ENCODE results near the gene SNX5.
A peak's percentile ranks its signal among the peaks of the same experiment; 100 is the strongest.
"Not testable (repeated sequence)": the region's sequence is repeated elsewhere in the genome, so short reads cannot be mapped to it uniquely, and the experiment has no call there.

The SNX5 gene

DNA sequence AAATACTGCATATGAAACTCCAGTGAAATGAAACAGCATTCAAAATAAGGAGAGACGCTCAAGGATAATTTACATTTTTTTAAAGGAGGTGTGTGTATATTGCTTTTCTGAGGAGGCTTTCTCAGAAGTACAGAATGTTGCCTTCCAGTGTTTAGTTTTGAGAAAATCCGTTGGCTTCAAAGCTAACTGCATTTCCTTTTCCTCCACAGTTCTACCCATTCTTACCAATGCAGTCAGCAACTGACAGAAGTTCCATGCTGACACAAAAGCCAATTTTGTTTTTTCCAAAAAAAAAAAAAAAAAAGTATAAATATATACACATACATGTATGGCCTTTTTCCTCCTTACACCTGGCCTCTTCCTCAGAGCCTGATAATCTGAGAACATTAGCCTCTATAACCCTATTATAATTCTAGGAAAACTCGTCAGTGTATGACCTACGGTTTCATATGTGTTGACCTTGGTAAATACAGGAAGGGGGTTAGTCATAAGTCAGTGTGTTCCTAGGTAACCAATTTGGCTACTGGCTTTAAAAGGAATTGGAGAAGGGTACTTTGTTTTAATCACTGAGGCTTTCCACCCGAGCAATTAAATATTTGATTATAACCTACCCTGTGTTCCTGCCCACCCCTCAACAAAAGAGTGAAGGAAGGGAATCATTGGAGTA, 24.4 kb upstream of the SNX5 start:
- DNase-seq = no peak

DNA sequence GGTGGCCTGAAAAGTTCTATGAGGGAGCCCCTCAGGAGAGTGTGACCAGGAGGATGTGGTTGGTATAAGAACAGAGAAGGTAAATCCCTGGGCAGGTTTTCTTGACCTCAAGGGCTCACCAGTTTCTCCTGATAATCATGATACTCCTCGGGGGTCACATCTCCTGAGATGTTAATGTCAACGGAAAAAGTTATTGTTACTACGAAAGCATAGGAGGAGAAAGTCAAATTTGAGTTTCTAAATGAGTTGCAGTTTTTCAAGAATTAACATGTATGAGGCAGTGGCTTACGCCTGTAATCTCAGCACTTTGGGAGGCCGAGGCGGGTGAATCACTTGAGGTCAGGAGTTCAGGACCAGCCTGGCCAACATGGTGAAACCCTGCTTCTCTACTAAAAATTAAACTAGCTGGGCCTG, 23.6 kb upstream of the SNX5 start:
- DNase-seq = no peak

DNA sequence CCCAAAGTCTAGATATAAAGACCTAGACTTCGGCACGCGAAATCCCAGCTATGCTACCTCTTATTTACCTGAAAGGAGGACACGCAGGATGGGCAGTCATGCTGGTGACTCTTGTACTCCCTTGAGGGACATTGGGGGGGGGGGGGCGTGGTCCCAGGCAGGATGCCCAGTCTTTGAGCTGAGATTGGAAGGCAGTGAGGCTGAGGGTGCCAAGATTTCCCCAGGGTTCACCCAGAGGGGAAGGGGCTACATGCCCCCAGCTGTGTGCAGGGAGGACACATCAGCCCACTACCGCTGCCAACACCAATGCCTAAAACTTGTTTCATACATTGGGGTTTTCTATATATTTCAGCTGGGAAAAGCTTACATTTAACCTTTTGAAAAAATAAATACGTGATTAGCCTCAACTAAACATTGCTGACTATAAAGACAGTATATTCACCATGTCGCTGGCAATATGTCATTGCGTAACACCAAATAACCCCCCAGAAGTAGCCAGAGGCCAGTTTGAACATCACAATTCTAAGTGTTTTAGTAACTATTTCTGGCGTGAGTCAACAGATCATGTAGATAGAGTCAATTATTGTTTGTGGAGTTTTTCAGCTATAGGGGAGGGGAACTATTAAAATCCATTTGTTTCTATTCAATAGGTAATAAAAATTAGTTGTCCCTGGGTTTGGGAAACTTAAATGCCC, 21.8 kb upstream of the SNX5 start:
- no peak for DNase-seq

DNA sequence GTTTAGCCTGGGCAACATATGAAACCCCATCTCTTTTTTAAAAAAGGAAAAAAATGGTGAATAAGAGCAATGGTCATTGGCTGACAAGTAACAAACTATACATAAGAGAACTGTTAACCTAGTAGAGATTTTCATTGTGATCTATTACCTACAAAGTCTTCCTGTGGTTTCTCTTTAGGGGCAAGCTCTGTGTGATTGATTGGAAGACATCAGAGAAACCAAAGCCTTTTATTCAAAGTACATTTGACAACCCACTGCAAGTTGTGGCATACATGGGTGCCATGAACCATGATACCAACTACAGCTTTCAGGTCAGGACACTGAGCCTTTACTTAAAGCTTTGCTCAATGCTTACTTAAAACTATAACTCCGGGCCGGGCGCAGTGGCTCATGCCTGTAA, 19.4 kb upstream of the SNX5 start:
- no peak for DNase-seq

DNA sequence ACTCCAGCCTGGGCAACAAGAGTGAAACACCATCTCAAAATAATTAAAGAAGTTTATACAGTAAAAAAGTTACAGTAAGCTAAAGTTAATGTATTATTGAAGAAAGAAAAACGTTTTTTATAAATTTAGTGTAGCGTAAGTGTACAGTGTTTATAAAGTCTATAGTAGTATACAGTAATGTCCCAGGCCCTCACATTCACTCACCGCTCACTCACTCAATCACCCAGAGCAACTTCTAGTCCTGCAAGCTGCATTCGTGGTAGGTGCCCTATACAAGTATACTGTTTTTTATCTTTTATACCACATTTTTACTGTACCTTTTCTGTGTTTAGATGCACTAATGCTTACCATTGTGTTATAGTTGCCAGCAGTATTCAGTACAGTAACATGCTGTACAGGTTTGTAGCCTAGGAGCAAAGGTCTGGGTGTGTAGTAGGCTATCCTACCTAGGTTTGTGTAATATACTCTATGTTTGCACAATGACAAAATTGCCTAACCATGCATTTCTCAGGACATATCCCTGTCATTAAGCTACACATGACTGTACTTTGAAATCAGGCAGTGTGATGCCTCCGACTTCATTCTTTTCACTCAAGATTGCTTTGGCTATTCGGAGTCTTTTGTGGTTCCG, 16.9 kb upstream of the SNX5 start:
- no peak for DNase-seq

DNA sequence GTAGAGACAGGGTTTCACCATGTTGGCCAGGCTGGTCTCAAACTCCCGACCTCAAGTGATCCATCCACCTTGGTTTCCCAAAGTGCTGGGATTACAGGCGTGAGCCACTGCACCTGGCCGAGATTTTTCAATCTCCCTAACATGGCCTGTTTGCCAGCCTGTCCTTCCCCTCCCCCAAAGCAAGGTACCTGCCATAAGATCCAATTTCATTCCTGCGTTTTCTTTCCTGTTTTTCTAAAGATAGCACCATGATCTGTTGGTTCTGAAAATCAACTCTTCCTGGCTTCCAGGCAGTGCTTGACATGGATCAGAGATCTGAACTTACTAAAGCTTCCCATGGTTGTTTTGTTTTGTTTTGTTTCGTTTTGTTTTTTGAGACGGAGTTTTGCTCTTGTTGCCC, 7.7 kb upstream of the SNX5 start:
- DNase-seq = no peak

DNA sequence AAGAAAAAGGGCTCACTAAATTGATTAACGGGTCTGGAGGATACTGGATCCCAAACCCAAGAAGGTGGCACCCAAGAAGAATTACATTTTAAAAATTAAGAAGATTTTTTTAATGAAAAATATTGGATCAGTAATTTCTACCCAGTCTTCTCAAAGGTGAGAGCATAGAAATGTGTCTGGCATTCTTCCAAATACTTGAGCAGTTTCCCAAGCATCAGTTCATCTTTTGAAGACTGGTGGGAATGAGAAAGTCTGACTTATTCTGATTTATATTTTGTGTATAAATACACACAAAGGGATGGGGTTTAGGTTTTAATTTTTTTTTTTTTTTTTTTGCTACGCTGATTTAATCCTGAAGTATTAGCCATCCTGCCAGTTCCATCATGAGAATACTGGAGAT, 3.5 kb upstream of the SNX5 start:
- DNase-seq = no peak

DNA sequence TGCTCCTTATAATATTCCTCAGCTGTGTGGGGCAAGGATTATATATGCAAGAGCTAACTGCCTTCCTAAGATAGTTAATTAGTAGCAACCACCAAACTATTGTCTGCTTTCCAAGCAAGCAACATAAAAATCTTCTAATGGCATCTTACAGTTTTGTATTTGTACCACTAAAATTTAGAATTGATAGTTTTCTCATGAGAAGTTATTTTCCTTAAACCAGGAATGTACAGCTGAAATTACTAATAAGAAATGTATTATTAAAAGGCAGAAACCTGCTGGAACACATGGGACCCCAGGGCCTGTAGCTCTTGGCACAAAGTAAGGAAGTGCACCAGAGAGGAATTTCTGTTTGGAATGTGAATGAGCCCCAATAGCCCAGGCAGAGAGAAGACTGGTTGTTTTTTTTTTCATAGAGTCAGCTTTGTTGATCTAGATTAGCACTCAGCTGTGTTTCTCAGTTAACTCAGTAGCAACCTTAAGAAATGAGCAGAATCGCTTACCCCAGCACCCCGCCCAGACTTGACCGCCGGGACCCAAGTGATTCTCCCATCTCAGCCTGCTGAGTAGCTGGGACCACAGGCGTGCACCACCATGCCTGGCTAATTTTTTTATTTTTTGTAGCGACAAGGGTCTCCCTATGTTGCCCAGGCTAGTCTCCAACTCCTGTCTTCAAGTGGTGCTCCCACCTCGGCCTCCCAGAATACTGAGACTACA, 2.9 kb upstream of the SNX5 start:
- no peak for DNase-seq

DNA sequence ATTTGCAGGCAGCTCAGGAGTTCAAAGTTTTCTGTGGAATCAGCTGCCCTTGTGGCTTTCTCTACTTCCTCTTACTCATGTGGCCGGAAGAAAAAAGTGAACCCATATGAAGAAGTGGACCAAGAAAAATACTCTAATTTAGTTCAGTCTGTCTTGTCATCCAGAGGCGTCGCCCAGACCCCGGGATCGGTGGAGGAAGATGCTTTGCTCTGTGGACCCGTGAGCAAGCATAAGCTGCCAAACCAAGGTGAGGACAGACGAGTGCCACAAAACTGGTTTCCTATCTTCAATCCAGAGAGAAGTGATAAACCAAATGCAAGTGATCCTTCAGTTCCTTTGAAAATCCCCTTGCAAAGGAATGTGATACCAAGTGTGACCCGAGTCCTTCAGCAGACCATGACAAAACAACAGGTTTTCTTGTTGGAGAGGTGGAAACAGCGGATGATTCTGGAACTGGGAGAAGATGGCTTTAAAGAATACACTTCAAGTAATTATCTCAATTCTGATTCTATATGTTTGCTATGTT, 1.4 kb upstream of the SNX5 start:
- no peak for DNase-seq

DNA sequence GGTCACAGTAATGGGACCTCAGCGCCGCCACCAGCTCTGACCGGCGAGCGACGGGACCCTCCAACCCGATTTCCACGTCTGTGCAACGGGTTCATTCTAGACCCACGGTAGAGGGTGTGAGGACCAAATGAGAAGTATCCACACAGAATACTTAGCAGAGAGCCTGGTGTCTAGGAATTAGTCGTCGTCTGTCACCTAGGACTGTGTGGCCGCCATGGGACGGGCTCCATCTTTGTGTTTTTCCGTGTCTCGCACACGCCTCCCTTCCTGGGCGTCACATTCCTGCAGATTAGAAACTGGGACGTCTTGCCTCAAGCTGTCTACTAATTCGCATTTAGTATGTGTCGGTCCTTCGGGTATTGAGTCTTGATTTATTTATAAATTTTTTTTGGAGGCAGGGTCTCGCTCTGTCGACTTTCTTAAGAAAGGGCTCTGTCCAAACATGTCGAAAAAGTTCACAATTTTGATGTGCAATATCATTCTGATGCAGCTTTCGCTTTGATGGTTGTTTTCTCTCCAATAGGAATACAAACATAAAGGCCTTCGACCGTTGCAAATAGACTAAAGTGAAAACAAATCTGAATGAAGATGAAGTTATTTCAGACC, 787 bp upstream of the SNX5 start:
- DNase-seq = peak; percentile 15

DNA sequence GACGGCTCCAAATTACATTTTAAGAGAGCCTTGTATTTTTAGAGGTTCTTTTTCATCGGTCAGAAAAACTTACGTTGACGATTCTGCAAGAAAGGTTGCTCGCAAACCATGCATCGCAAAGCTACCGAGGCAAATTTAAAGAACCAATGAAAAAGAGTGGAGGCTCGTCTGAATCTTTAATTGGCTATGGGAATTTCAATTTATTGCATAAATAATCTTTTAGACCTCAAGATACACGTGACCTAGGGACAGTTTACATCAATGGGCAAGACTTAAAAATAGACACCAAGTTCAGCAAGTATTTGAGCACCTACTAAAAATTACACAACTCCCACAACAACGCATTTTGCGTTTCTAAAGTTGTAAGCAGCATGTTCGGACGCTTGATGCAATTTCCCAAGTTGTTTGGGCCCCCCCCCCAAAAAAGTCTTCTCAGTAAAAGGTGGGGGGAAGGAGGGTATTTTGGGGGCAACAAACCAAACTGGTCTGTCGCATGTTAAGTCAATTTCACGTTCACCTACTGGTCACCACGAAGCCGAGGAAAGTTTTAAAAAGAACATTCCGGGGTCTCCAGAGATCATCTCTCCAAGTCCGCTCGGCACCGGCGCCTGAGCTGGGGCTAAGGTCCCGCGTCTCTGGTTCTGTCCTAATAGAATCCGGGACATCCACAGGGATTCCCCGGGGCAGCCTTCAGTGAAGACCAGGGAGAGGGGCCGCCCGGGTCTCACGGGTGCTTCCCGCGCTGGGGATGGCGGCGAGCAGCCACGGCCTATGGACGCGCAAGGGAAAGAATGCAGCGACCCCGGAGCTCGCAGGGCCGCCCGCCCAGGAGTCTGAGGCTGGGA, 851 bp downstream of the SNX5 start:
- DNase-seq = peak; percentile 2

DNA sequence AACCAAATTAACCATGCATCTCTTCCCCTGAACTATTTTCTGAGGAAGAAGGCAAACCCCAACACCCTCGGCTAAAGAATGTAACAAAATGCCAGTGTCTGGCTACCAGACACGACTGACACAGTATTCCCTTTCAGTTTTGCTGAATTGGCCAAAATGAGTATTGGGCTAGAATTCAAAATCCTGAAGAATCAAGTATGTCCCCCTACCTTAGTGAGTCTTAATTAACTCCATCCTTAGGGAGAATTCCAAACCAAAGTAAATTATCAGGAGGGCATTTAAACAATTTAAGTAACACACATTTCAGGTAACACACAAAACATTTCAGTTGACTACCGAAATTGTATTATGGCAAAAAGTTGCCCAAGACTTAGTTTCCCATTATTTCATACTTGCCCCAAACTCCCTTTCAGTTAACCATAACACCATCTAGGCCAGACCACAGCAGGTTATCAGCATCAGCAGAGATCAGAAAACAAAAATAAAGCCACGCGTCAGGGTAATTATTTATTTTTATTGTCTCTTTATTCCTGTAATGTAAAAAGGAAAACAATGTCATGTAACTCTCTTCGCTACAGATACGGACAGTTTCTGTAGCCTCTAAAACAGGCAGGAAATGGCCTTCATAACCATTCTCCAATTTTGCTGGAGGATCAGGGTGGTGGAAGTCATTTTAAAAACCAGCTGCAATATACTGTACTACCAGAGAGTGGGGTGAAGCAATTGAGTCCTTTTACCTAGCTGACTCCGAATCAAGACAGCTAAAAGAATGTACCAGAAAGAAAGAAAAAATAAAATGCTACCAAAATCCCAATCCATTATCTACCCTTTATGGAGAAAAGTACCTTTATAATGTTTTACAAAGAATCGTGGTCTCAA, 1.9 kb downstream of the SNX5 start:
- DNase-seq = peak; percentile 12

DNA sequence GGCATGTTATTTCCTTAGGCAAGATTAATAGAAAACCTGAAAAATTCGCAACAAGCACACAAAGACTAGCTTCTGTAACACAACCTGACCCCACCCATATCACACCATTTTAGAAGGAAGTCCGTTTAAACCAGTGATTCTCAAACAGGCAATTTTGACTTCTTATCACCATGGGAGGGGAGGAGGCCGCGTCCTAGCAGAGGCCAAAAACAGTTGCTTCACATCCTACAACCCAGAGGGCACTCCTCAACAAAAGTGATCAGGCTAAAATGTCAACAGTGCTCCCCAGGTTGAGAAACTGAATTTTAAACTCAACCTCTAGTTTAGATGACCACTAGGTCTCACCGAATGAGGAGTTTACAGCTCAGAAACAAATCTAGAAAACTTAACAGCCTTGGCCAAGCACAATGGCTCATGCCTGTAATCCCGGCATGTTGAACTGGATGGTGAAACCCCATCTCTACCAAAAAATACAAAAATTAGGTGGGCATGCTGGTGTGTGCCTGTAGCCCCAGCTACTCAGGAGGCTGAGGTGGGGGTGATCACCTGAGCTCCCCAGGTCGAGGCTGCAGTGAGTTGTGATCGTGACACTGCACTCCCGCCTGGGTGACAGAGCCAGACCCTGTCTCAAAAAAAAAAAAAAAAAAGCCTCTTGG, 3.4 kb downstream of the SNX5 start:
- DNase-seq = no peak

DNA sequence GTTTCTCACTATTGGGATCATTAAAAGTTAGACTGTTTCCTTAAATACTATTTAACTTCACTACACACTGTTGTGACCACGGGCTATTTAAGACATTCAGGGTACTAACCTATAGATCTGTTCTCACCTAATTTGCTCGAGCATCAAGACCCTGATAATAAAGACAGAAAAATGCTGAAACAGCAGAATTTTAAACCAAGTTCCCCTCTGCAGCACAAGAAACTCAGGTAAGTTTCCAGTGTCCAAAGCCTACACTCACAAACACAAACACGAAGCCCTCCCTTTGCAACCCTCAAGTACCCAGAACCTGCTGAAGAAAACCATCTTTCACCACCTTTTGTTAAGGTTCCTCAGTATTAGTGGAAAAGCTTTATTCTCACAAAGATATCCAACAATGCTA, 4.0 kb downstream of the SNX5 start:
- DNase-seq = no peak

DNA sequence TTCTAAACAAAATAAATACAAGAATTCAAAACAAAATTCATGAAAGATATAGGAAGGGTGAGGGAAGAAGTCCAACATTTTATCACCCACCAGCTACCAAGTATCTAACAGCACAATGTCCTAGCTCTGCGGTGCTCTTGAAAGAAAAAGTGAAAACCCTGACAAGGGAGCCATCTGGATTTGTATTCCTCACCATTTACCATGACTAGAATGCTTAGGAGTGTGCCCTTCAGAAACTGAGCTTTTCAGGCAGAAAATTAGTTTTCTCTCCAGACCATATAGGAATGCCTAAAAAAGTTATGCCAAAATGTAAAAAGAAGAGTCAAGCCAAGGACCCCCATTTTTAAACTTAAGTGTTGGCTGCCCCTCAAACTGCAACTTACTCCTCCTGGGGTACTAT, 4.5 kb downstream of the SNX5 start:
- DNase-seq = no peak

DNA sequence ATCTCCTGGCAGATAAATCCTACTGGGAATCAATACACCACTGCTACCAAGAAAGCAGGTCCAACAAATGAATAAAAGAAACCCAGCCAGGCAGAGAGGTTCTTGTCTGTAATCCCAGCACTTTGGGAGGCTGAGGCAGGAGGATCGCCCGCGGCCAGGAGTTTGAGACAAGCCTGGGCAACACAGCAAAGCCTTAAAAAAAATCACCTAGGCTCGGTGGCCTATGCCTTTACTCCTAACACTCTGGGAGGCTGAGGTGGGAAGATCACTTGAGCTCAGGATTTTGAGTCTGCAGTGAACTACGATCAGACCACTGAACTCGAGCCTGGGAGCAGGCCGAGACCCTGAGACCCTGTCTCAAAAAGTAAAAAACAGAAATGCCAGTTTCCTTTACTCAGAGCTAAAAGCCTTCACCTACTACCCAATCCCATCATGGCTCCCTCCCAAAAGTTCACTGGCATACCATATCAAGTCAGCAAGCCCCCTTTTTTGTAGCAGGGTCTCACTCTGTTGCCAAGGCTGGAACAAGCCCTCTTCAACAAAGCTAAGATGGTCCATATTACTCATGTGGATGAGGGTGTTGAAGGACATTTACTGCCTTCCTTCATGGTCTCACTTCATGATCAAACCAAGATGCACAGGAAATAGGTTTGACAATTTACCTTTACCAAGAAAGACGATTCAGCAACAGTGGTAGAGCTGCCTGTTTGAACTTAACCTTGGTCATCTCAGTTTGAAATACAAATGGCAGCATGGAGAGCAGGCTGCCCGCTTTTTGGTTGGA, 5.3 kb downstream of the SNX5 start:
- no peak for DNase-seq

DNA sequence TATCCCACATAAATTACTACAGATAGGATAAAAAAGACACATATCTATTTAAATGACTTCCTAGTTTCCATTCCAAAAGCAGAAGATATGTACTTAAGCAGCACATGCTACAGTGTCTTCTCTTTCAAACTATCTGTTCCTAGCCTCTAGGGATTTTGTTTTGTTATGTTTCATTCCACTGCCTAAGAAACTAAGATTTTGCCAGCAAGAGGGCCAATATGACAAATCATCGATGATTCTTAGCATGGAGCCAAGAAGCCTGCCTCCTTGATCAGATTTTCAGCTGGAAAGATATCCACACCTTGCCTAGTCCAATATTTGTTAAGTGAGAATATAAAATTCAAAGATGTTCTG, 7.0 kb downstream of the SNX5 start:
- no peak for DNase-seq

DNA sequence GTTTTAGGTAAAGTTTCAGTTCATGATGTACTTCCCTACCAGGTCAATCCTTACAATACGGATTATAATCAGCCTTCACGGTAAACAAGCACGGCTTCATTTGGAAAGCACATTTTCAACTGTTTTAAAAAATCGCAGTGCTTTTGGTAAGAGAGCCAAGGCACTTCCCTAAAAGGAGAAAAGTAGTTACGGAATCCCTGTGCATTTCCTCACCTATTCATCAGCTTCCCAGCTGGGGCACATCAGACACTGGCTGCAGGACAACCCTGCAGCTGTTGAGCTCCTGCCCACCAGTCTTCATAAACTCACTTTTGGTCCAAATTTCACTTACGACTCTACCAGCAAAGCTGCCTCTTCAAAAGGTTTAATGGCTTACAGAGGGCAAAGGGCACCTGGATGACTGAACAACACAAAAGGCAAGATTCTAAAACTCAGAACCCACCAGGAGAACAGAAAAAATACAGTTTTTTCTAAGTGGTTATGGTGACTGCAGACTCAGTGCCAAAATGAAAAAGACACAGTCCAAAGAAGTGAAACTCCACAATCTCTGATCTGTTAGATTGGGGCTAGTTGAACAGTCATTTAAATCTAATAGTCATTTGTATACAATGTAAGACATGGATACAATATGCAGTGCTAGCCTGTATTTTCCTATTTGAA, 7.5 kb downstream of the SNX5 start:
- DNase-seq = no peak

DNA sequence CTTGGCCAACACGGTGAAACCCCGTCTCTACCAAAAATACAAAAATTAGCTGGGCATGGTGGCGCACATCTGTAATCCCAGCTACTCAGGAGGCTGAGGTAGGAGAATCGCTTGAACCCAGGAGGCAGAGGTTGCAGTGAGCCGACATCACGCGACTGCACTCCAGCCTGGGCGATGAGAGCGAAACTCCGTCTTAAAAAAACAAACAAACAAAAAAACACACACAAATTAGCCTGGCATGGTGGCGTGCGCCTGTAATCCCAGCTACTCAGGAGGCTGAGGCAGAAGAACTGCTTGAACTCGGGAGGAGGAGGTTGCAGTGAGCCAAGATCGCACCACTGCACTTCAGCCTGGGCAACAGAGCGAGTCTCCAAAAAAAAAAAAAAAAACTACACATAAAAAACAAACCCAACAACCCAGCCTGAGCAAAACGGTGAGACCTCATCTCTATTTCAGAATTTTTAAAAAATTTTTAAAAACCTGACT, 8.2 kb downstream of the SNX5 start:
- DNase-seq = not testable (repeated sequence)

Measured in NCI-H1694 treated with DMSO at 0.1 percent for 48 hours (cell line).